ENCODE results near the gene CSTPP1. TPM values are rescaled to one million over a fixed set of nuclear protein-coding genes. Genes with fewer than 3 reads are reported as not detected.
"Not testable (repeated sequence)": the region's sequence is repeated elsewhere in the genome, so short reads cannot be mapped to it uniquely, and the experiment has no call there.

CSTPP1 gene
- total and polyA plus RNA-seq, 2 of the 8 experiments (the other 6 are each of a cell fraction or from before 2014, with no cell fraction given) = 24.2 to 28.7 TPM

DNA sequence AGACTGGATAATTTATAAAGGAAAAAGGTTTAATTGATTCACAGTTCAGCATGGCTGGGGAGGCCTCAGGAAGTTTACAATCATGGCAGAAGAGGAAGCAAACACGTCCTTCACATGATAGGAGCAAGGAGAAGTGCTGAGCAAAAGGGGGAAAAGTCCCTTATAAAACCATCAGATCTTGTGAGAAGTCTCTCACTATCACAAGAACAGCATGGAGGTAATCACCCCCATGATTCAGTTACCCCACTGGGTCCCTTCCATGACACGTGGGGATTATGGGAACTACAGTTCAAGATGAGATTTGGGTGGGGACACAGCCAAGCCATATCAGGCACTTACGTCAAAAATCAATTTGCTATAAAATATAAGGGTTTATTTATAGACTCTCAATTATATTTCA lies 25.3 kb downstream of the CSTPP1 start:
- POLR2A ChIA-PET (ENCODE audit: partially characterized antibody) = not testable (repeated sequence)

More for the DNA sequence above, 25.3 kb downstream of the CSTPP1 start:
- not testable (repeated sequence) for H2BK120ac ChIP-seq (replicated peaks; ENCODE audit: low read depth, low read length); H3K36me3 ChIP-seq (ENCODE audit: control insufficient read depth in 2 of 4, insufficient read depth in 4 of 4, low read length in 3 of 4); FAIRE-seq; H2BK15ac ChIP-seq (ENCODE audit: low read length); H2AFZ ChIP-seq (ENCODE audit: low read length); H3K4me1 ChIP-seq (replicated peaks in 1 of 4; ENCODE audit: control insufficient read depth in 3 of 4, insufficient read depth in 4 of 4, low read length in 3 of 4); H3K4ac ChIP-seq (replicated peaks; ENCODE audit: insufficient read length, low read depth, low read length); H2AK5ac ChIP-seq (ENCODE audit: low read depth, low read length); H3K14ac ChIP-seq (ENCODE audit: insufficient read length); H2BK20ac ChIP-seq (ENCODE audit: low read length); H2BK12ac ChIP-seq (ENCODE audit: low read depth, low read length); H3K56ac ChIP-seq (replicated peaks; ENCODE audit: insufficient read length, low read depth, low read length); H4K91ac ChIP-seq (replicated peaks; ENCODE audit: insufficient read length, low read length); H3K4me3 ChIP-seq (ENCODE audit: extremely low read depth in 1 of 4, insufficient read depth in 2 of 4, low read depth in 3 of 4, low read length in 4 of 4); DNase-seq (ENCODE audit: low read depth in 1 of 2, low spot score in 2 of 2); H3K9ac ChIP-seq (replicated peaks in 1 of 4; ENCODE audit: extremely low read depth in 1 of 4, low read depth in 3 of 4, low read length in 3 of 4); H3K4me2 ChIP-seq (ENCODE audit: insufficient read depth in 1 of 2, low read depth in 2 of 2, low read length in 2 of 2); H3K18ac ChIP-seq (ENCODE audit: extremely low read depth, low read length); H3K27ac ChIP-seq (ENCODE audit: low read depth, low read length); H4K20me1 ChIP-seq (replicated peaks in 1 of 2; ENCODE audit: control insufficient read depth in 1 of 2, insufficient read depth in 2 of 2, low read length in 2 of 2); H2BK5ac ChIP-seq (ENCODE audit: low read depth, low read length); H3K27me3 ChIP-seq (replicated peaks in 1 of 4; ENCODE audit: control insufficient read depth in 3 of 4, extremely low read depth in 1 of 4, insufficient read depth in 3 of 4, low read length in 3 of 4); H3K23ac ChIP-seq (ENCODE audit: insufficient read length); H3K79me2 ChIP-seq (ENCODE audit: control insufficient read depth in 1 of 2, insufficient read depth in 2 of 2, low read length in 2 of 2); H4K5ac ChIP-seq (ENCODE audit: insufficient read length, low read depth, low read length); H3K9me3 ChIP-seq (ENCODE audit: insufficient read depth in 2 of 2, low read depth in 1 of 2, low read length in 1 of 2); H3K79me1 ChIP-seq (ENCODE audit: low read depth, low read length); H3K23me2 ChIP-seq (ENCODE audit: low read depth, low read length); H4K8ac ChIP-seq (ENCODE audit: extremely low read depth, insufficient read depth, low read length)
- WGBS, 2 experiments (ENCODE audit: extremely low coverage in 1 of 2, insufficient coverage in 1 of 2, insufficient read length in 1 of 2, insufficient replicate concordance in 2 of 2, low coverage in 1 of 2, low lambda C conversion rate in 2 of 2, missing lambda C conversion rate in 1 of 2) = 91% methylated on average over 3 of the region's 3 CpGs; no CpG with 5 or more reads in 1 of the 2 experiments
- CTCF ChIA-PET (ENCODE audit: partially characterized antibody) = interaction anchor here (1.1 kb wide), 1 partner anchor 64 kb away, joined by 3 read pairs; no protein-coding TSS in a partner anchor
